ENCODE data around the gene MAGEF1. TPM values are rescaled to one million over a fixed set of nuclear protein-coding genes. Genes with fewer than 3 reads are reported as not detected.

The MAGEF1 gene
- total RNA-seq, 4 donors from 2014 or later: 4.2 to 22.5 (median 16.0) TPM

GRCh38 chr3:184724699-184725098, 12.8 kb upstream of the MAGEF1 start:
- no peaks in the 10 kb centered on the region for H3K36me3 ChIP-seq
- intact Hi-C loops (cut with DNase I; ENCODE audit: low total_unique reads): loop anchor here (5.0 kb wide), 1 partner anchor 53 kb away; no protein-coding TSS in a partner anchor
- no peaks in the 10 kb centered on the region for H3K9me3 ChIP-seq
- no peaks in the 10 kb centered on the region for H3K27me3 ChIP-seq
- TF ChIP-seq POLR2AphosphoS5 (IDR thresholded peaks at IDR 0.05) (no peak), POLR2A (IDR thresholded peaks at IDR 0.05) (no peak), CTCF (IDR thresholded peaks at IDR 0.05) (no peak), EP300 (IDR thresholded peaks at IDR 0.05; ENCODE audit: low read depth) (no peak)
- no peak for DNase-seq
- WGBS, 2 donors (ENCODE audit: low coverage in 1 of 2): 86% methylated on average over 3 to 4 of the region's 4 CpGs
- H3K4me1 ChIP-seq: no peaks in the 10 kb centered on the region
- no peak overlapping the region for H3K4me3 ChIP-seq
- in situ Hi-C loops (cut with MboI; ENCODE audit: low pct_ligation_motif_present in 1 of 4, low pct_unique_long_range_greater_than_20kb in 1 of 4, low sequenced_read_pairs in 3 of 4): no loop called here
- no peak overlapping the region for H3K27ac ChIP-seq

GRCh38 chr3:184719709-184720108, 7.8 kb upstream of the MAGEF1 start:
- in situ Hi-C loops (cut with MboI; ENCODE audit: low pct_ligation_motif_present in 1 of 4, low pct_unique_long_range_greater_than_20kb in 1 of 4, low sequenced_read_pairs in 3 of 4): no loop called here
- TF ChIP-seq POLR2AphosphoS5 (IDR thresholded peaks at IDR 0.05) (no peak), EP300 (IDR thresholded peaks at IDR 0.05; ENCODE audit: low read depth) (no peak), POLR2A (IDR thresholded peaks at IDR 0.05) (no peak), CTCF (IDR thresholded peaks at IDR 0.05) (no peak)
- Histone ChIP-seq H3K36me3 (no peaks in the 10 kb centered on the region), H3K27me3 (no peaks in the 10 kb centered on the region), H3K4me3 (no peak overlapping the region), H3K4me1 (peaks cover 0 to 10% (median 4%) of the 10 kb centered on the region in 4 donors), H3K9me3 (no peaks in the 10 kb centered on the region), H3K27ac (no peak overlapping the region)
- WGBS, 2 donors (ENCODE audit: low coverage in 1 of 2): 69 to 90% methylated on average over 2 to 4 of the region's 4 CpGs
- DNase-seq: no peak
- intact Hi-C loops (cut with DNase I; ENCODE audit: low total_unique reads): no loop called here

- H3K9me3 ChIP-seq: no peaks in the 10 kb centered on the region
- H3K4me1 ChIP-seq: peaks cover 0 to 10% (median 4%) of the 10 kb centered on the region in 4 donors
- H3K27me3 ChIP-seq: no peaks in the 10 kb centered on the region
- in situ Hi-C loops (cut with MboI; ENCODE audit: low pct_ligation_motif_present in 1 of 4, low pct_unique_long_range_greater_than_20kb in 1 of 4, low sequenced_read_pairs in 3 of 4): no loop called here
- no peak for DNase-seq
- no peak overlapping the region for H3K27ac ChIP-seq
- intact Hi-C loops (cut with DNase I; ENCODE audit: low total_unique reads): no loop called here
- H3K4me3 ChIP-seq: no peak overlapping the region
- no peak for TF ChIP-seq EP300 (IDR thresholded peaks at IDR 0.05; ENCODE audit: low read depth)
- TF ChIP-seq CTCF (IDR thresholded peaks at IDR 0.05): no peak
- TF ChIP-seq POLR2A (IDR thresholded peaks at IDR 0.05): no peak
- TF ChIP-seq POLR2AphosphoS5 (IDR thresholded peaks at IDR 0.05): no peak
- no peaks in the 10 kb centered on the region for H3K36me3 ChIP-seq
- 63 to 87% methylated on average over 3 of the region's 3 CpGs for WGBS, 2 donors (ENCODE audit: low coverage in 1 of 2)
These were observed 6.6 kb upstream of the MAGEF1 start for GRCh38 chr3:184718431-184718830.

- peaks cover 0 to 10% (median 4%) of the 10 kb centered on the region in 4 donors for H3K4me1 ChIP-seq
- TF ChIP-seq CTCF (IDR thresholded peaks at IDR 0.05): no peak
- no peak for TF ChIP-seq POLR2AphosphoS5 (IDR thresholded peaks at IDR 0.05)
- TF ChIP-seq EP300 (IDR thresholded peaks at IDR 0.05; ENCODE audit: low read depth): no peak
- no peak for TF ChIP-seq POLR2A (IDR thresholded peaks at IDR 0.05)
- H3K27ac ChIP-seq: peak overlapping the region; percentile 13 to 73 (median 65)
- H3K9me3 ChIP-seq: no peaks in the 10 kb centered on the region
- intact Hi-C loops (cut with DNase I; ENCODE audit: low total_unique reads): no loop called here
- H3K36me3 ChIP-seq: no peaks in the 10 kb centered on the region
- in situ Hi-C loops (cut with MboI; ENCODE audit: low pct_ligation_motif_present in 1 of 4, low pct_unique_long_range_greater_than_20kb in 1 of 4, low sequenced_read_pairs in 3 of 4): no loop called here
- no peaks in the 10 kb centered on the region for H3K27me3 ChIP-seq
- 74 to 80% methylated on average over 2 to 8 of the region's 8 CpGs for WGBS, 2 donors (ENCODE audit: low coverage in 1 of 2)
- DNase-seq: no peak
- H3K4me3 ChIP-seq: no peak overlapping the region
These were observed 5.6 kb upstream of the MAGEF1 start for GRCh38 chr3:184717399-184717983.

Measured in transverse colon (tissue), 4 donors.